OCI-LY7 (cell line): ENCODE data around the gene SLC13A1.

Experiments used
- EZH2phosphoT487 ChIP-seq: fragments of 200-600 bp; sonication (generic); IDR thresholded peaks from 2 replicates; pipeline ENCODE4 v1.6.1; 2018; ENCODE audit warnings: low read depth, borderline replicate concordance, mild to moderate bottlenecking, mixed run types, antibody characterized with exemption, low read length, moderate library complexity, mixed read lengths
- TF ChIP-seq, protein P1 (sequence below): fragments of 200-600 bp; sonication (generic); conservative IDR thresholded peaks from 2 replicates; pipeline ENCODE4 v1.5.1; 2014; ENCODE audit warnings: mild to moderate bottlenecking, antibody characterized with exemption, low read length, moderate library complexity, mixed read lengths

DNA sequence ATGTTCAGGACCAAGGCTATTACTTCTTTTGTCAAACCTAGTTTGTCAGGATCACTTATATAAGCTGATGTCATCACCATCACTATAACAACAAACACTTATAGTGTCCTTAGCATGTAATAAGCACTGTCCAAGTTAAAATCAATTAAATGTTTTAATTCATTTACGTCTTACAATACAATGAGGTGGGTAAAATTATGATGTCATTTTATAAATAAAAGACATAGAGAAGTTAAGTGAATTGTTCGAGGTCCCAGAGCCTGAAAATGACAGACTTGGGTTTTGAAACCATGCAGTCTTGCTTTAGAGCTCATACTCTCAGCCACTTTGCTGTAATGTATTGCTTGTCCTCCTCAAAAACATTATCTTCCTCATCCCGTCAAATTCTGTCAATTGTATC, 48.3 kb downstream of the SLC13A1 start:
- TF ChIP-seq, protein P1, sequence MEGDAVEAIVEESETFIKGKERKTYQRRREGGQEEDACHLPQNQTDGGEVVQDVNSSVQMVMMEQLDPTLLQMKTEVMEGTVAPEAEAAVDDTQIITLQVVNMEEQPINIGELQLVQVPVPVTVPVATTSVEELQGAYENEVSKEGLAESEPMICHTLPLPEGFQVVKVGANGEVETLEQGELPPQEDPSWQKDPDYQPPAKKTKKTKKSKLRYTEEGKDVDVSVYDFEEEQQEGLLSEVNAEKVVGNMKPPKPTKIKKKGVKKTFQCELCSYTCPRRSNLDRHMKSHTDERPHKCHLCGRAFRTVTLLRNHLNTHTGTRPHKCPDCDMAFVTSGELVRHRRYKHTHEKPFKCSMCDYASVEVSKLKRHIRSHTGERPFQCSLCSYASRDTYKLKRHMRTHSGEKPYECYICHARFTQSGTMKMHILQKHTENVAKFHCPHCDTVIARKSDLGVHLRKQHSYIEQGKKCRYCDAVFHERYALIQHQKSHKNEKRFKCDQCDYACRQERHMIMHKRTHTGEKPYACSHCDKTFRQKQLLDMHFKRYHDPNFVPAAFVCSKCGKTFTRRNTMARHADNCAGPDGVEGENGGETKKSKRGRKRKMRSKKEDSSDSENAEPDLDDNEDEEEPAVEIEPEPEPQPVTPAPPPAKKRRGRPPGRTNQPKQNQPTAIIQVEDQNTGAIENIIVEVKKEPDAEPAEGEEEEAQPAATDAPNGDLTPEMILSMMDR, result no peak
- TF ChIP-seq EZH2phosphoT487, result no peak
